Adipose tissue (tissue), 3 donors: ENCODE measurements around the gene GUCA2A. TPM values are rescaled to one million over a fixed set of nuclear protein-coding genes. Genes with fewer than 3 reads are reported as not detected.

Source experiments
- H3K27ac ChIP-seq: one replicate; pipeline ENCODE4 v1.5.1; 2013; ENCODE audit warnings: low read depth, low read length
- WGBS, 3 donors: extraction: QIAGEN DNeasy Blood & Tissue Kit; methylation state at CpG; one replicate each; pipeline ENCODE4 v1.1.7; 2013; 5-methylcytosine and 5-hydroxymethylcytosine counted together
- polyA plus RNA-seq, 3 donors: library from polyadenylated mRNA; stranded (reverse); fragments of 200-250 nt; gene quantifications; one replicate each; pipeline ENCODE4 v1.2.3, GENCODE V29; 2013
- donor health status: healthy with polysubstance abuse.
- donor health status: Bipolar disorder and iron deficiency.
- donor health status: healthy.

Gene GUCA2A
- polyA plus RNA-seq, 3 donors: 0.70 TPM; not detected in 2

GRCh38 chr1:42163536-42164503 lies 725 bp downstream of the GUCA2A start:
- H3K27ac ChIP-seq: no peak overlapping the region
- WGBS, 3 donors: 83 to 89% (median 89%) methylated on average over 16 of the region's 16 CpGs

- WGBS, 3 donors: 84 to 94% (median 87%) methylated on average over 2 of the region's 2 CpGs
- no peak overlapping the region for H3K27ac ChIP-seq
Observed at GRCh38 chr1:42163114-42163513, 1.4 kb downstream of the GUCA2A start.

- no peak overlapping the region for H3K27ac ChIP-seq
- WGBS, 3 donors: 72 to 88% (median 81%) methylated on average over 5 of the region's 5 CpGs
Observed at GRCh38 chr1:42162181-42162580, 2.4 kb downstream of the GUCA2A start.

GRCh38 chr1:42158189-42158588 lies 6.4 kb downstream of the GUCA2A start:
- H3K27ac ChIP-seq: no peak overlapping the region
- WGBS, 3 donors: 55 to 79% (median 71%) methylated on average over 2 of the region's 2 CpGs

DNA sequence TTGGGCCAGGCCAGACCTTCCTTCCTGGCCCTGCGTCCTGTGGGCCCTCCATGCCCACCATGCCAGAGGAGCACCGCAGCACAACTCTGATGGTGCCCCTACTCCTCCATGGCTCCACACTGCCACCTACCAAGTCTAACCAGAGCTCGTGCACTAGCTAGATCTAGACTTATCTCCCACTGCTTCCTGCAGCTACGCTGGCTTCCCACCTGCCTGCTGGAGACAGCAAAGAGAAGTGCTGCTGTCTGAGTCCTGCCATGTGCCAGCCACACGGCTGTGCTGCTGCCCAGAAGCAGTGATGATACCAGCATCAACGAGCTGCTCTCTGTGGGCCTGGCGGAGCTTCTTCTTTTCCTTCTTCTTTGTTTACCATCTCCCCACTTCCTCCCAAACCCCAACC lies 6.9 kb downstream of the GUCA2A start:
- 47 to 70% (median 60%) methylated on average over 7 of the region's 7 CpGs for WGBS, 3 donors
- H3K27ac ChIP-seq: no peak overlapping the region

DNA sequence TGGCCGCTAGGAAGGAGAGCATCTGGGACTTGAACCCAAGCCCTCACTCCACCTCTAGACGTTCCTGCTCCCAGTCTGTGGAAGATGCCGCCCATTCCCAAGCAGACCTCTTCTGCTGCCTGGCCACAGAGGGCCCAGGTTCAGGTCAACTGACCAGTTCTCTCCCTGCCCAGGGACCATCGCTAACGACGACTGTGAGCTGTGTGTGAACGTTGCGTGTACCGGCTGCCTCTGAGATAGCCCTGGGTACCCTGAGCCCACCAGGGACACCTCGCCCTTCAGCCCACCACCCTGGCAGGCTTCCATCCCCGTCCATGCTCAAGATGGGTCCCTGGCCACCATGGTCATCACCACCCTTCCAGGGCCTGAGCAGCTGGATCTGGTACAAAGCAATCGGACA lies 9.2 kb downstream of the GUCA2A start:
- WGBS, 3 donors: 89 to 90% (median 90%) methylated on average over 12 of the region's 12 CpGs
- no peak overlapping the region for H3K27ac ChIP-seq

GRCh38 chr1:42154685-42155084 lies 9.9 kb downstream of the GUCA2A start:
- H3K27ac ChIP-seq: no peak overlapping the region
- 88 to 96% (median 89%) methylated on average over 13 of the region's 13 CpGs for WGBS, 3 donors

GRCh38 chr1:42153624-42154023 lies 10.9 kb downstream of the GUCA2A start:
- 72 to 81% (median 78%) methylated on average over 6 of the region's 6 CpGs for WGBS, 3 donors
- H3K27ac ChIP-seq: no peak overlapping the region

DNA sequence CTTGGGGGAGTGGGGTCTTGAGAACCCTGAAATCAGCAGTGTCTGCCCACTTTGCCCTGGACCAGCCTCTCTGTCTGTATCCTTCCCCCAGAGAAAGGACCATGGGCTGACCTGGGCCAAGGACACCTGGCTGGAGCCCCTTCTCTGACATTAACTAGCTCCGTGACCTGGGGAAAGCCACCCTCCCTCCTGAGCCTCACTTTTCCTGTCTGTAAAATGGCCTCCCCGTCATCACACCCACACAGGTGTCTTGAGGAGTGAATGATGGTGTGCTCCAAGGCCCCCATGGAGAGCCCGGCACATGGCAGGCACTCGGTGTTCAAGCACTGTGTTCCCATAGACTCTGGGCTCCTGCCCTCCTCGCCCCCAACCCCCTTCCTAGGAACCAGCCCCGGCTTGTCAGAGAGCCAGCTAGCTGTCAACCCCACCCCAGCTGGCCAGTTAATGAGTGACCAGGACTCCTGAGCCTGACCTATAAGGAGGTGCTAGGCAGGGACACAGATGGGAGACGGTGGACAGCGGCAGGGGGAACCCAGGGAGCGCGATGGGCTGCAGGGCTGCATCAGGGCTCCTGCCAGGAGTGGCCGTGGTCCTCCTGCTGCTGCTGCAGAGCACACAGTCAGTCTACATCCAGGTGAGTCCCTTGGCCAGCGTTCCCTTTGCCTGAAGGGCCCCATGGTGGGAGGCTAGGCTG lies 11.5 kb downstream of the GUCA2A start, which contains the start of gene GUCA2B:
Gene GUCA2B (plus strand): TSS at position 504 of the 694 bp plus-strand sequence. CDS start 41 bp downstream, at position 545.
- WGBS, 3 donors: 55 to 86% (median 84%) methylated on average over 12 of the region's 12 CpGs
- no peak within 1 kb of the TSS for H3K27ac ChIP-seq

GRCh38 chr1:42152119-42152518 lies 12.4 kb downstream of the GUCA2A start:
- H3K27ac ChIP-seq: no peak overlapping the region
- 27 to 72% (median 70%) methylated on average over 3 of the region's 3 CpGs for WGBS, 3 donors

DNA sequence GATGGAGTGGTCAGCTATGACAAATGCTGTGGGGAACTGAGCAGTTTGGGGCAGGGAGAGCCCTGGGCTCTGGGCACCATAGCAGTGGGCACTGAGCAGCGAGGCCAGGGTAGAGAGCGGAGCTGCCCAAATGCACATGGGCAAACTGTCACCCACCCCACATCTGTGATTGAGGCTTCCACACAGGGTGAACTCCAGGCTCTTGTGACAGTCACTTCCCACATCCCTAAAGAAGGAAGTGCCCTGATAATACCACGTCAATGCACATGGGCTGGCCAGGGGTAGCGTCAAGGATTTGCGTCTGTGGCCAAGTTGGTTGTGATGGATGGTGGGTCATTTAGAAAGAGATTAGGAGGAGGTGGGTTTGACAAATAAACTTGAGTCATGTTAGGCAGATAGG lies 13.9 kb downstream of the GUCA2A start:
- WGBS, 3 donors: 72 to 88% (median 73%) methylated on average over 5 of the region's 5 CpGs
- no peak overlapping the region for H3K27ac ChIP-seq

- 61 to 83% (median 74%) methylated on average over 1 of the region's 1 CpG for WGBS, 3 donors
- H3K27ac ChIP-seq: no peak overlapping the region
Observed at GRCh38 chr1:42148166-42148565, 16.4 kb downstream of the GUCA2A start.

DNA sequence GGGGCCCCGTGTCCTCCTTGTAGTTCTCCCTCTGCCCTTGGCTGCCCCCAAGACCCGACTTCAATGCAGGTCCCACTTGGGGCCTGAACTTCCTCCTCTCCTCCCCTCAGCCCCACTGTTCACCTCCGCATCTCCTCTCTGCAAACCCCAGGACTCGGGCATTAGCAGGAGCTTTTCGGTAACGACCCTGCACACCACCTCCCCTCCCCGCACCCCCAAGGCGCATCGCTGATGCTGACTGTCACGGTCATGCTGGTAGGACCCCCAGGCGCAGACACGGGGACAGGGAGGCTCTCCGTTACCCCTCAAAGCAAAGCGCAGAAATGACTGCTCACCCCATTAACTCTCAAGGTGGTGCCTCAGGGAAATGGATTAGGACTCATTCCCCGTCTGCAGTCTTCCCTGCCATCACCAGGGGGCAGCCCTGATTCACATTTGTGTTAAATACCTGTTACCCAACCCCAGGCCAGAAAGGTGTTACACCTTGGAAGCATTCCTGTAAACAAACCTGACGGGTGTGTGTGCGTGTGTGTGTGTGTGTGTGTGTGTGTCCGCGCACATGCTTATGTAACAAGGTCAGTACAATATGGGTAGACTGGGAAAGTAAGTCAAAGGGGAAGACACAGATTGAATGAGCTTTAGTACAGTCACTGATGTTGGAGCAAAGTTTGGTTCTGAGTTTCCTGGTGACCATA lies 17.8 kb downstream of the GUCA2A start:
- WGBS, 3 donors: 10 to 20% (median 15%) methylated on average over 18 to 19 of the region's 19 CpGs
- no peak overlapping the region for H3K27ac ChIP-seq

GRCh38 chr1:42145764-42146625 lies 18.6 kb downstream of the GUCA2A start:
- H3K27ac ChIP-seq: no peak overlapping the region
- 46 to 55% (median 51%) methylated on average over 35 to 41 of the region's 41 CpGs for WGBS, 3 donors

- 44 to 72% (median 52%) methylated on average over 8 of the region's 8 CpGs for WGBS, 3 donors
- no peak overlapping the region for H3K27ac ChIP-seq
Observed at GRCh38 chr1:42145389-42145716, 19.2 kb downstream of the GUCA2A start.

DNA sequence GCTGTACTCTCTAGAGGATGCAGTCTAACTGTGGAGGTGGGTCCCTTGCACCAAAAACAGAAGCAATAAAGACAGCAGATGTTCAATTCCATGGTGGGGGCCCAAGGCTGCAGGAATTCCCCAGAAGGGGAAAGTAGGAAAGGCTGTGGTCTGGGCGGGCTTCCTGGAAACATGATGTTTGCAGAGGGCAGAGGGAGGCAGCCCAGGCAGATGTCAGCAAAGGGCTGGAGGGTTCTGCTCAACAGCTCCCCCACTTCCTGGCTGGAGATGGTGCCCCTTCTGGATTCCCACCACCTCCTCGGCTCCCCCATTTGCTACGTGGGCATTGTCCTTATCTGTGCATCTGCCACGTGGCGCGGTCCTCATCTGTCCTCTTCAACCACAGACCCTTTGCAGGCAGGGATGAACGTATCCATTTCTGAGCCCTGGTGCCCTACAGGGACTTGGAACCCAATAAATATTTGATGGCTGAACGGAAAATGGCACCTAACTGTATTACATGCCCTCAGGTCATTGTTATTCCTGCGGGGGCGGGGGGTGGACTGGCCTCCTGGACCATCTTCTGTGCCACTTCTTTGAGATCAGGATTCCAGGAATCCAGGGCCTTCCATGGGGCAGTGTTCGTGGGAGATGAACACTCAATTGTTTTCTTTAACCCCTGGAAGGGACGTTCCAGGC lies 19.7 kb downstream of the GUCA2A start:
- WGBS, 3 donors: 74 to 79% (median 78%) methylated on average over 12 of the region's 12 CpGs
- no peak overlapping the region for H3K27ac ChIP-seq

- H3K27ac ChIP-seq: no peak overlapping the region
- 52 to 56% (median 53%) methylated on average over 13 of the region's 13 CpGs for WGBS, 3 donors
Observed at GRCh38 chr1:42143896-42144710, 20.4 kb downstream of the GUCA2A start.
